GM12872 (cell line): ENCODE results near the gene RASSF4.

ENCODE experiments used
- CTCF ChIP-seq: IDR thresholded peaks from 3 replicates; pipeline ENCODE4 v1.5.1; 2011; ENCODE audit warnings: low read depth, mild to moderate bottlenecking, low read length, moderate library complexity; ENCODE audit not compliant: insufficient read depth

The RASSF4 gene

GRCh38 chr10:44935201-44935965, 24.2 kb upstream of the RASSF4 start:
- no peak for TF ChIP-seq CTCF

GRCh38 chr10:44935966-44936295, 23.7 kb upstream of the RASSF4 start:
- TF ChIP-seq CTCF = no peak

- TF ChIP-seq CTCF = no peak
These were observed 23.2 kb upstream of the RASSF4 start for GRCh38 chr10:44936314-44936975.

GRCh38 chr10:44937196-44938005, 22.2 kb upstream of the RASSF4 start:
- no peak for TF ChIP-seq CTCF

- no peak for TF ChIP-seq CTCF
These were observed 20.6 kb upstream of the RASSF4 start for GRCh38 chr10:44938956-44939355.

- TF ChIP-seq CTCF = no peak
These were observed 19.8 kb upstream of the RASSF4 start for GRCh38 chr10:44939691-44940401.

GRCh38 chr10:44944354-44944753, 15.2 kb upstream of the RASSF4 start:
- no peak for TF ChIP-seq CTCF
